GM04504 (cell line): ENCODE results near the gene GNA12.

Source experiments
- DNase-seq: peaks from one replicate; pipeline ENCODE4 v3.0.0-alpha.2; 2012; ENCODE audit warnings: low read depth

The GNA12 gene

DNA sequence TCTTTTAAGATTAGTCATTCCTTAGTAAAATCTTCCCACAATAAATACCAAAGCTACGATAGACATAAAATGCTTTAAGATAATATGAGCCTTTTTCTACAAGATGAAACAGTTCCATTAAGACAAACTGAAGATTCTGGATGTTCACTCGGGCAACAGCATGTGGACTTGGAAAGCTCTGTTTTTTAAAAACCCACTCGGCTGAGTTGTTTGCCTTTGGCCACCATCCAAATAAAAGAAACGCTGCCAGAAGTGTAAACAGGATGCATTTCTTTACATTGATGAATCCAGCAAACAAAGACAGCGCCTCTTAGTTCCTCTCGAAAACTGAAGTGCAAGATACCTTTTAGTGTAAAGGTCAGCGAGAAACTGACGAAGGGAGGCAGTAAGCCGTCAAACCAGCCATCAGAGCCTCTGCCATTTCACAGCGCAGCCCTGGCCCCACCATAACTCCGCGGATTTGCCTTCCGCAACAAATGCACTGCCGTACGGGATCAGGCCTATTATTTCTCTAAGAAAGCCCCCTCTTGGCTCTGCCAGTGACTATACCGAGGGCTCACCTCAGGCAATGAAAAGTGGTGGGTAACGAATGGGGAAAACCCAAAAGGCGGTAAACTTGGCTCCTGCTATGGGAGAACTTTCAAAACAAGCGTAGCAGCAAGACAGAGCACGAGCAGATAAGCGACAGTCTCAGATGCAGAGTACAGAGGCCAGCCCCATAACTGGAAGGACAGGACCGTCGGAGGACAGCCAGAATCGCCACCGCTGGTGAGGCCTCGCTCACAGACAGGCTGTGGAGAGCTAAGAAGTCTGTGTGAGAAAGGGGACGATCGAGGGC, 41.4 kb downstream of the GNA12 start:
- DNase-seq = no peak

DNA sequence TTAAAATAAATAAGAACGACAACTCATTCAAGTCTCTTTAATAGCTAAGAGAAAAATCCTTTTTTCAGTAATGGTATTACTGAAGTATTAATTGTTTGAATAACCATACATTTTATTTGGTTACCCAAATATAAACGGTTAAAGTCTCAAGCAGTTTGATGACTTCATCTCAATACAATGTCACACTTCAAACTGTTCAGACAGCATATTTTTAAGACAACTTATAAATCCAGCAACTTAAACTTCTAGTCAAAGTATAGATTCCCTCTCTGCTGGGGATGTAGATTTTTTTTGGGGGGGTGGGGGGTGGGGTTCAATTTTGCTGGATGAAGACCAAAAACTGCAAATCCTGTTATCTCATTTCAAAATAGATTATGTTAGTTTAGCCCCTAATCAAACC, 42.0 kb downstream of the GNA12 start:
- DNase-seq = no peak

DNA sequence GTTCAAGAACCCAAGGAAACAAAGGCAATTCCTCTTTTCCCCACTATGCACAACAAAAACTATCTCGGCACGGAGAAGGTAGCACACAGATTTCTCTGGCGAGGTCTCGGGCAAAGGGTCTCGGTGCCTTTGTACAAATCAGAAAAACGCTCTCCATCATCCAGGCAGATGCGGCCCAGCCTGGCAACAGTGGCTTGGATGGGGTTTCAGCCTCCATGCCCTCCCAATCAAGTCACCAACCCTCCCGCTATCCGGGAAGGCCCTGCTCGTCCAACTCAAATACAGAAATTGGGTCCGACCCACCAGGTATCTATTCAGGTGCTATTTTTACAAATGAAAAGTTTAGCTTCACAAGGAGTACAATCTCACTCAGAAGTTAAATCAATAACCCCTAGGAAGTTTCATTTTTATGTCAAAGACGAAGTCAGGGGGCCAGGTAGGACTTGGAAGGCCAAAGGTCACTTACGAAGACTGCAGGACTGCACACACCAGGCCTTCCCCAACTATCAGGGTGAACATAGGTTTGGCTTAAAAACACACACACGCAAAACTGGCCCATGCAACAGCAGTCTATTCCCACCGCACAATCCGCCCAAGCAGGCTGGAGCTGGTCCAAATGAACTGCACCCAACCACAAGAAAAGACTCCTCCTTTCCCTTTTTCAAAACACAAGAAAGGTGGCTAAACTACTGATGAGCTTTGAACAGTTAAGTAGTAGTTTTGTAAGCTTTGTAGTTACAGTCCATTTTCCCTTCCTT, 43.0 kb downstream of the GNA12 start:
- no peak for DNase-seq

DNA sequence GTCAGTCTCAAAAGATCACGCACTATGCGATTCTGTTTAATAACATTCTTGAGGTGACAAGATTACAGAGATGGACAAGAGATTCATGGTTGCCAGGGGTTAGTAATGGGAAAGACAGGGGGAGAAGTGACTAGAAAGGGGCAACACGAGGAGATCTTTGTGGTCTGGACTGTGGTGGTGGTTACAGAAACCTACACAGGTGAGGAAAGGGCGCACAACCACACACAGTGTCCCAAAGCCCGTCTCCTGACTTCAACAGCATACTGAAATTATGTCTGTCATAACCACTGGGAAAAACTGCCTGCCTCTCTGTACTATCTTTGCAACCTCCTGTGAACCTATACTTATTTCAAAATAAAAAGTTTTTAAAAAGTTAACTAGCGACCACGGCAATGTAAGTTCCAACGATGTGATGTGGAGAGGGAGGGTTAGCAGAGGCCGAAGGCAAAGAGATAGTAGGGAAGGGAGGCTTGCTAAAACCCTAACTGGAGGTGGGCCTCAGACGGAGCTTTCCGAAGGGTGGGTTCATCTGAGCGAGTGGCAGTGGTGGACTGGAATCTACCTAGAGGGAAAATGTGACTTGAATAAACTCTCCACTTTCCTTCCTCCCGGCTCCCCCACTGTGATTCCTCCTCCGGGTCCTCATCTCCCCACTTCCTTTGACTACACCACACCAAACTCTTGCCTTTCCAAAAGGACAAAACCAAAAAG, 43.7 kb downstream of the GNA12 start:
- DNase-seq = no peak

DNA sequence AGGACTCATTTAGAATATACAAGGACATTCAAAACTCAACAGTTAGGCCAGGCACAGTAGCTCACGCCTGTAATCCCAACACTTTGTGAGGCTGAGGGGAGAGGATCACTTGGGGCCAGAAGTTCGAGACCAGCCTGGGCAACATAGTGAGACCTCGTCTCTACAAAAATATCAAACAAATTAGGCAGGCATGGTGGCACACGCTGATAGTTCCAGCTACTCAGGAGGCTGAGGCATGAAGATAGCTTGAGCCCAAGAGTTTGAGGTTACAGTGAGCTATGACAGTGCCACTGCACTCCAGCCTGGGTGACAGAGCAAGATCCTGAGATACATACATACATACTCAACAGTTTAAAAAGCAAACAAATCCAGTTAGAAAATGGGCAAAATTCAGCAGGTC, 44.9 kb downstream of the GNA12 start:
- DNase-seq = no peak

DNA sequence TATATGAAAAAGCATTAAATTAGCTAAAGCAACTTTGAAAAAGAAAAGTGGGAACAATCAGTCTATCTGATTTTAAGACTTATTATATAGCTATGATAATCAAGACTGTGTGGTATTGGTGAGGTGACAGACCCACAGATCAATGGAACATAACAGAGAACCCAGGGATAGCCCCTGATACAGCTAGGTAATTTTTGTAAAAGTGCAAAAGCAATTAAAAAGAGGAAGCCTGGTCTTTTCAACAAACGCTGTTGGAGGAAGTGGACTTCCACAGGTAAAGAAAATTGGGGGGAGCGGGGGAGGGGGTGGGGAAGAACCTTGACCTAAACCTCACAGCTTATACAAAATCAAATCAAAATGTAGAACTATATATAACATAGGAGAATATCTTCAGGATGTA, 45.4 kb downstream of the GNA12 start:
- DNase-seq = no peak

DNA sequence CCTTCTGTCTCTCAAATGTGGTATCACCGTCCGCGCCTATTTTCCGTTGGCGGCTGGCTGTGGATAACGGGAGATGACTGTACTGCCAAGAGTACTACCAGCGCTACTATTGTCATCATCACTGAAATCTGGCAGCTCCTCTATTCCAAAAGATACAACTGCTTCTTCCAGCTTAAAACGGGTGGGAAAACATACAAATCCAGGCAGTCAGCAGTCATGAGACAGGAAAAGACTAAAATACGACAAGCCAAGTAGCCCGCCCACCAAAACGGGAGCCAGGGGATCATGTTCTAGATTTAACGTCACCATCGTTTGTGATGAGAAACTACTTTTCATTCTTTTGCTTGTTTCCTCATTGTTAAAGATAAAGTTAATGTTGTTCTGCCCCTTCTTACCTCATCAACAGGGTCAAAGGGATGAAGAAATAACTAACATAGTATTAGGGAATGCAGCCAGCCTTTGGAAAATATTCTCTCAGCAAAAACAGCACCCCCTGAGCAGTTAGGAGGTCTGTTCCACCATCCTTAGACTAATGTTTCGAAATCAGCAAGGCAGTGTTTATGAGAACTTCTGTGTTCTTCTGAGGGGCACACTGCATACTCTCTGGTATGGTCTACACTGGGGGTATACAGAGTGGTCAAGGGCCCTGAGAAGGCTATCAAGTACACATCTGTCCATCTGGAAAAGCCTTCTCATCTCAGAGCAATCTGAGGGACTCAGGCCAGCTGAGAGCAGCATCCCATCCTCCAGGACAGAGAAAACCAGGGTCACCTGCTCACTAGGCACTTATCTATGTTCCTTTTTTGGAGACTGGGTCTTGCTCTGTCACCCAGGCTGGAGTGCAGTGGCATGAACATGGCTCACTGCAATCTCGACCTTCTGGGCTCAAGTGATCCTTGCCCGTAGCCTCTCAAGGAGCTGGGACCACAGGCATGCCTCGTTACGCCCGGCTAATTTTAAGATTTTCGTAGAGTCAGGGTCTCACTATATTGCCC, 47.5 kb downstream of the GNA12 start:
- DNase-seq = no peak

DNA sequence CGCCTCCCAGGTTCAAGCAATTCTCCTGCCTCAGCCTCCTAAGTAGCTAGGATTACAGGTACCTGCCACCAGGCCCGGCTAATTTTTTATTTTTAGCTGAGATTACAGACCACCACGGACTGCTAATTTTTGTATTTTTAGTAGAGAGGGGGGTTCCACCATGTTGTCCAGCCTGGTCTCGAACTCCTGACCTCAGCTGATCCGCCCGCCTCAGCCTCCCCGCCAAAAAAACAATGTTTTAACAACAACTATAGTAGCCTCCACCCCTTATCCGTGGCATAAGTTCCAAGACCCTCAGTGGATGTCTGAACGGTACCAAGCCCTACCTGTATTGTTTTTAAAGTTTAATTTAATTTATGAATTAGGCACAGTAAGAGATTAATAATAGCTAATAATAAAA, 48.2 kb downstream of the GNA12 start:
- DNase-seq = no peak

DNA sequence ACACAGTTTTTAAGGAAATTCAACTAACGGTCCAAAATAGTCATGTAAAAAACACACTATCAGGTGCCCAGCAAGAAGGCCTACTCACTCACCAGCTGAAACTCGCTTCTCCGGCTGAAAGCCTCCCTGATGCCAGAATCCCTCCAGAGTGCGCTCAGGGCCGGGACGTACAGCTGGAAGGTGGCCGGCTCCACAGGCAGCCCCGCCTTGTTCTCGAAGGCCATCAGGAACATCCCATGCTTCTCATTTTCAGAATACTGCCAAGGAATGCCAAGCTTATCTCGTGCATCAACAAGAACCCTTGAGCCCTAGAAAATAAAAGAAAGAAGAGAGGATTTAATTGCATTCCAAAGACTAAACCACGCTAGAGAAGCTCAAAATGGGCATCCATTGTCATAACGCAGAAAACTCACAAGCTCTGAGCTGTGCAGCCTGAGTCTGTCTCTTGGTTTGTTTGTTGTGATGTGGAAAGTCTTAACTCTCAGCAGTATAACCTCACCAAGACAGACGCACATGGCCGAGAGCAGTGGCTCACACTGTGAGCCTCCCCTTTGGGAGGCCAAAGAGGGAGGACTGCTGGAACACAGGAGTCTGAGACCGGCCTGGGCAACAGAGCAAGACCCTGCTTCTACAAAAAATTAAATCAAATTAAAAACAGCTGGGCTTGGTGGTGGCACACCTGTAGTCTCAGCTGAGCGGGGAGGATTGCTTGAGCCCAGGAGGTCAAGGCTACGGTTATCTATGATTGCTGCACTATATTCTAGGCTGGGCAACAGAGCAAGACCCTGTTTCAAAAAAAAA, 49.1 kb downstream of the GNA12 start:
- DNase-seq = no peak

DNA sequence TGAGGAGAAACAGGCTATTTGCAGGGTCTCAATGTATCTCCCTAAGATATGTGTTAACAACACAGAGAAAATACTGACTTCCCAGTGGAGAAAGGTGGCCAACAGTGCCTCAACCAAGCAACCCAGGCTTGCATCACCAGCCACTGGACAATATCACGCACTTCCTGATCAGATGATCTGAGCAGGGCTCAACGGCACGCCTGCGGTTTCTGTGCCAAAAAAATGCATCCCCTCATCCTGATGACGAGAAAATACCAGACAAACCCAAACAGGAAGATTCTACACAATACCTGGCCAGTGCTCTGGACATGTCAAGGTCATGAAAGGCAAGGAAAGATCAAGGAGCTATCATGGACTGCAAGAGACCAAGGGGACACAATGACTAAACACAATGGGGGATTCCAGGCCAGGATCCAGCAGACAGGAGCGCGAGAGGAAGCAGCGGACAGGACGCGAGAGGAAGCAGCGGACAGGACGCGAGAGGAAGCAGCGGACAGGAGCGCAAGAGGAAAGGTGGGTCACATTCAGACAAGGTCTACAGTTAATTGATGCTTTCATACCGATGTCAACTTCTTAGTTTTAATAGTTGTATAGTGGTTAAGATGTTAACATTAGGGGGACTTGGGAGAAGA, 51.1 kb downstream of the GNA12 start:
- DNase-seq = no peak

DNA sequence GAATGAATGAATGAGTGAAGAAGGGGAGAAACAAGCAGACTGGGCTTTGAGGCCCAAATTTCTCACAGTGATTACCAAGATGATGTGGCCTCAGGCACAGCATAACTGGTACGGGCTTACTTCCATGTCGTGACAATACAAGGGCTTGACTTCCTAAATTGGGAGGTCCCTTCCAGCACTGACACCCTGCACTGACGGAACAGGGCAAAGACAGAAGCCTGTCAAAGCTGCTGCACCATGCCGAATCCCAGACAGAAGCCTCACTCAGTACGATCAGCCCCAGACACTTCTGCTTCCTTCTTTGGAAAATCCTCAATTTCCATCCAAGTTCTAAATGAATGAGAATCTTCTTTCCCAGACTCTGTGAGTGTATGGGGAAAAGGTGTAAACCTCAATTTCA, 51.9 kb downstream of the GNA12 start:
- DNase-seq = no peak

DNA sequence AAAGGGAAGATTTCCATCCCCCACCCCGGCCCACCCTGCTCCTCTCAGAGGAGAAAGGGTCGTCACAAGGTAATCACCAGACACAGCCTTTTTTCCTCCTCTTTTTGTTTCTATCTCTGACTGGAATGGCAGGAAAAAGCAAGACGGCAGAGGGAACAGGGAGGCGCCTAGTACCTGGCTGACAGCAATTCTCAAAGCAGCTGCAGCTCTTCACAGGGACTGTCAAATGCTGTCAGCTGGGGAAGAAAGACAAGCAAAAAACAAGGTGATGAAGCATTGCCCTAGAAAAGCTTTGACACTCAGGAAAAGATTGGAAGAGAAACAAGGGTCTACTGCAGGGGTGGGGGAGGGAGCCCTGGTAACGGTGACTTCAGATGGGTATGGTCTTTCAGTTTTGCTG, 52.7 kb downstream of the GNA12 start:
- DNase-seq = no peak

DNA sequence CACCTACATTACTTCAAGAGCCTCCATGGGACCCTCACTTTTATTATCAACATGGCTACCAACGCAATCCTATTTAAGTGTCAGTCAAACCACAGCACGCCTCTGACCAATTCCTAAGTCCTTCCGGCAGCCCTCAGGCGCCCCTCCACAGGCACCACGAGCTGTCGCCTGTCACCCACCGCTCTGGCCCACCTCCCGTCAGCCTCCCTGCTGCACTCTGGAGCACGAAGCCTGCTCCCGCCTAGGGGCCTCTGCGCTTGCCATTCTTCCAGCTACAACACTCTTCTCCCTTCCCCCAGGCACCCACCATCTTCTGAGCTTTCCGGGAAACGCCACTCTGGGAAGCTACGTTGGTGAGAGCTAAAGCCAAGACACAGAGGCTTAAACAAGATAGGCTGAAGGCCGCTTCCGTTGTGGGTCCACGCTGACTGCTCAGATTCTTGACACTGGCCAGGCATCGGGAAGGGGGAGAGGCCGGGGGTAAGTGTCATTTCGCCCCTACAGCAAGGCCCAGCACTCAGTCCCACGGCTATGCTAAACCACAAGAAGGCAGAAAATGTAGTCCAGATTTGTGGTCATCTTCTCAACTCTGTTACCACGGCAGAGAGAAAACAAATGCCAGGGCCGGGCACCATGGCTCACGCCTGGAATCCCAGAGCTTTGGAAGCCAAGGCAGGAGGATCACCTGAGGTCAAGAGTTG, 56.7 kb downstream of the GNA12 start:
- no peak for DNase-seq

DNA sequence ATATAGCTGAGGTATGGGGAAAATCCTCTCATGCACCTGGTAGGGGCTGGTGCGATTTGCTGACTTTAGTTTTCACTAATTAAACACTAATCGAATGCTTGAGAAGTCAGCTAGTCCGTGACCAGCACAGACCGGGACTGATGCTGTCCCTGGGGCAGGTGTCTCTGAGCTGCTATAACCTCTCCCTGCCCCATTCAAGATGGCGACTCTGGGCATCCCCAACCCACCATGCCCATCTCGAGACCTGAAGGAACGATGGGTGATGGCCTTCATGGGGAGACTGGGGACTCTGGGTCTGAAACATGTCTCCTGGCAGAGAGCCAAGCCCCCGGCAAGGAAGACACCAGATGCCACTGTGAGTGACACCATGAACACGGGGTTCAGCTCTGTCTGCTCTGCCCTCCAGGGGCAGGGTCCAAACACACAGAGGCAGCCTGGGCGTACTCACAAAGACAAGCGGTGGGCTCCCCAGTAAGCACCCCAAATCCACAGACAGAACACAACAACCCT, 57.4 kb downstream of the GNA12 start:
- DNase-seq = no peak

DNA sequence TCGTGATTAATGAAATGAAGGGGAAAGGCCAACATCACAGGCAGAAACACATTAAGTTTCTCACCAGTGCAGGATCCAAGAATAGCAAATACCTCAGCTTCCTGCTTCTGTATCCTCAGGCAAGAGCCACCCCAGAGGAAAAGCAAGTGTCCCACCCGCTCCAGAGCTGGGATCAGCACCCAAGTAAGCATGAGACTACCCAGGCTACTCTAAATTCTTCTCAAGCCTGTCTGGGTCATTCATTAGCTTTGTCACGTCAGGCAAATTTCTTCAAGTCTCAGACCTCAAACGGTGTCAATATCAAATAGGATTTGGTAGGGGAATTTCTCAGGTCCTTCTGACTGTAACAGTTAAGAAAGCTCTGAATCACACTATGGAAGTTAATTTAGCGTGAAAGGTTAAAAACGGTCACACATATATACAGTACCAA, 59.0 kb downstream of the GNA12 start:
- DNase-seq = no peak

DNA sequence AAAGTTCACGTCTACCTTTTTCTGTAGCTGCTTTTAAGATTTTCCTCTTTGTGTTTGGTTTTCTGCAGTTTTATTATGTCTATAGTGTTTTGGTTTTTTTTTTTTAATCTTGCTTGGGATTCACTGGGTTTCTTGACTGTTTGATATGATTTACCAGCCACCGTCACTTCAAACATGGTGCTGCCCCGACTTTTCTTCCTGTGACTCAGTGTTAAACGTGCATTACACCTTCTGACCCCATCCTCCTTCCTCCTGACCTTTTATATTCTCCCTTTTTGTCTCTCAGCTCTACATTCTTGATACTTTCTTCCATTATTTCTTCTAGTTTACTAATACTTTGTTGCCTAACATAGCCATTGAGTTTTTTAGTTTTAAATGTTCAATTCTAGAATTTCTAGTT, 61.5 kb downstream of the GNA12 start:
- DNase-seq = no peak

DNA sequence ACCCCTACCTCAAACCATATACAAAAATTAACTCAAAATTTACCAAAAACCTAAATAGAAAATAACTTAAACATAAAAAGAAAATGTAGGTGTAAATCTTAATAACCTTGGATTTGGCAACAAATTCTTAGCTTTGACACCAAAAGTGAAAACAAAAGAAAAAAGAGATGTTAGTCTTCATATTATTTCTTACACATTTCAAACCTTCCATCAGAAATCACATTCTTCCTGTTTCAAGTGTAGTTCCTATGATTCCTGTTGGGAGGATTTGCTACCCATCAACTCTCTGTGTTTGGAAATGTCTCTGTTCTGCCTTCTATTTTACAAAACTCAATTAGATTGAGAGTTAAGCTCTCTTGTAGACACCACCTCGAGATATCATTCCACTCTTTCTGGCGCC, 62.0 kb downstream of the GNA12 start:
- DNase-seq = no peak

DNA sequence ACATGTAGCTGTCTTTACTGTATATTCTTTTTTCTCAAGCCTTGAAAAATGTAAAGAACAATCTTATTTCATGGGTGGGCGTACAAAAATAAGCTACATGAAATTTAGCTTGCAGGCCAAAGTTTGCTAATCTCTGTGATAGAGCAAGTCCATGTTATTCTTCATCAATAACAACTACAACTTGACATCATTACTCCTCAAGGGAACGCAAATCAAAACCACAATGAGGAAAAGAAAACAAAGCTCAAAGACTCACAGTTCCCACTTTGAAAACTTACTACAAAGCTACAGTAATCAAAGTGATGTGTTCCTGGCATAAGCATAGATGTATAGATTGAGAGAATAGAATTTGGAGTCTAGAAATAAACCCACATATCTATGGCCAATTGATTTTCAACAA, 62.5 kb downstream of the GNA12 start:
- DNase-seq = no peak

DNA sequence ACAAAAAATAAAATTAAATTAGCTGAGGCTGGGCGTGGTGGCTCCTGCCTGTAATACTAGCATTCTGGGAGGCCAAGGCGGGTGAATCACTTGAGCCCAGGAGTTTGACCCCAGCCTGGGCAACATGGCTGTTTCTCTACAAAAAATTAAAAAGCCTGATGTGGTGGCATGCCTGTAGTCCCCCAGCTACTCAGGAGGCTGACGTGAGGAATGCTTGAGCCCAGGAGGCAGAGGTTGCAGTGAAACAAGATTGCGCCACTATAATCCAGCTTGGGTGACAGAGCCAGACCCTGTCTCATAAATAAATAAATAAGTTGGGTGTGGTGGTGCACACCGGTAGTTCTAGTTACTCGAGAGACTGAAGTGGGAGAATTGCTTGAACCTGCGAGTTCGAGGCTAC, 65.1 kb downstream of the GNA12 start:
- no peak for DNase-seq
